ENCODE data around the gene BUD31. TPM values are rescaled to one million over a fixed set of nuclear protein-coding genes. Genes with fewer than 3 reads are reported as not detected.
A peak's percentile ranks its signal among the peaks of the same experiment; 100 is the strongest.

Gene BUD31
- total RNA-seq, 2 experiments from 2014 or later = 147 to 153 TPM

- DNase-seq (no peak), ATAC-seq (ENCODE audit: poor library complexity) (no peak)
- POLR2A ChIA-PET = no interaction called here
- intact Hi-C loops (cut with DNase I, micrococcal nuclease) = loop anchor here in 1 of 2 experiments (10.0 kb wide), 1 partner anchor 273 kb away; the partner anchor contains the start of gene SMURF1
- CTCF ChIA-PET = no interaction called here
- Mint-ChIP-seq H3K27ac (no peak overlapping the region), H3K36me3 (ENCODE audit: low read depth) (peaks cover 90% of the 10 kb centered on the region), H3K4me1 (ENCODE audit: low read depth) (peaks cover under 1% of the 10 kb centered on the region), H3K27me3 (no peaks in the 10 kb centered on the region), H3K9me3 (no peaks in the 10 kb centered on the region), H3K4me3 (no peak overlapping the region)
- H3K36me3 ChIP-seq (ENCODE audit: insufficient read depth, low read length) = peaks cover 80% of the 10 kb centered on the region
- no peaks in the 10 kb centered on the region for H3K27me3 ChIP-seq (ENCODE audit: control insufficient read depth in 1 of 2, insufficient read depth in 2 of 2, low read length in 2 of 2)
- no peak overlapping the region for H3K4me3 ChIP-seq (ENCODE audit: low read length)
- H3K27ac ChIP-seq (ENCODE audit: low read depth in 1 of 2, low read length in 2 of 2) = no peak overlapping the region
- H3K9me3 ChIP-seq (ENCODE audit: control insufficient read depth in 1 of 2, insufficient read depth in 1 of 2, low read length in 2 of 2) = no peaks in the 10 kb centered on the region
- H3K4me1 ChIP-seq (ENCODE audit: insufficient read depth, low read length) = no peaks in the 10 kb centered on the region
- TF ChIP-seq CTCF (IDR thresholded peaks at IDR 0.05) = no peak
Observed at GRCh38 chr7:99418260-99418659, 9.5 kb downstream of the BUD31 start.

- intact Hi-C loops (cut with DNase I, micrococcal nuclease) = loop anchor here in 1 of 2 experiments (10.0 kb wide), 1 partner anchor 275 kb away; the partner anchor contains the start of gene SMURF1
- H3K27me3 Mint-ChIP-seq = no peaks in the 10 kb centered on the region
- ATAC-seq (ENCODE audit: poor library complexity) = no peak
- DNase-seq = no peak
- H3K36me3 ChIP-seq (ENCODE audit: insufficient read depth, low read length) = peaks cover 79% of the 10 kb centered on the region
- H3K27ac ChIP-seq (ENCODE audit: low read depth in 1 of 2, low read length in 2 of 2) = no peak overlapping the region
- H3K9me3 Mint-ChIP-seq = no peaks in the 10 kb centered on the region
- H3K27me3 ChIP-seq (ENCODE audit: control insufficient read depth in 1 of 2, insufficient read depth in 2 of 2, low read length in 2 of 2) = no peaks in the 10 kb centered on the region
- TF ChIP-seq CTCF (IDR thresholded peaks at IDR 0.05) = no peak
- peaks cover 89% of the 10 kb centered on the region for H3K36me3 Mint-ChIP-seq (ENCODE audit: low read depth)
- H3K4me1 ChIP-seq (ENCODE audit: insufficient read depth, low read length) = no peaks in the 10 kb centered on the region
- H3K27ac Mint-ChIP-seq = peak overlapping the region; percentile 14
- ChIA-PET POLR2A (interaction anchor here (1.0 to 1.6 kb wide), 2 partner anchors 10 to 11 kb away, joined by 4 read pairs; partner anchors contain the start of genes BUD31 and PDAP1), CTCF (no interaction called here)
- no peaks in the 10 kb centered on the region for H3K4me1 Mint-ChIP-seq (ENCODE audit: low read depth)
- no peak overlapping the region for H3K4me3 Mint-ChIP-seq
- H3K9me3 ChIP-seq (ENCODE audit: control insufficient read depth in 1 of 2, insufficient read depth in 1 of 2, low read length in 2 of 2) = no peaks in the 10 kb centered on the region
- H3K4me3 ChIP-seq (ENCODE audit: low read length) = no peak overlapping the region
Observed at GRCh38 chr7:99419323-99420021, 10.7 kb downstream of the BUD31 start.

GRCh38 chr7:99420213-99420612 lies 11.4 kb downstream of the BUD31 start:
- H3K27me3 Mint-ChIP-seq = no peaks in the 10 kb centered on the region
- POLR2A ChIA-PET = interaction anchor here (1.0 to 1.6 kb wide), 2 partner anchors 11 to 12 kb away, joined by 4 read pairs; partner anchors contain the start of genes BUD31 and PDAP1
- no peak overlapping the region for H3K27ac Mint-ChIP-seq
- no peaks in the 10 kb centered on the region for H3K9me3 ChIP-seq (ENCODE audit: control insufficient read depth in 1 of 2, insufficient read depth in 1 of 2, low read length in 2 of 2)
- H3K9me3 Mint-ChIP-seq = no peaks in the 10 kb centered on the region
- H3K27ac ChIP-seq (ENCODE audit: low read depth in 1 of 2, low read length in 2 of 2) = no peak overlapping the region
- CTCF ChIA-PET = no interaction called here
- ATAC-seq (ENCODE audit: poor library complexity) = no peak
- peaks cover 79% of the 10 kb centered on the region for H3K36me3 ChIP-seq (ENCODE audit: insufficient read depth, low read length)
- H3K36me3 Mint-ChIP-seq (ENCODE audit: low read depth) = peaks cover 89% of the 10 kb centered on the region
- H3K4me3 Mint-ChIP-seq = no peak overlapping the region
- intact Hi-C loops (cut with DNase I, micrococcal nuclease) = no loop called here
- no peak for DNase-seq
- no peak for TF ChIP-seq CTCF (IDR thresholded peaks at IDR 0.05)
- H3K4me3 ChIP-seq (ENCODE audit: low read length) = no peak overlapping the region
- no peaks in the 10 kb centered on the region for H3K4me1 ChIP-seq (ENCODE audit: insufficient read depth, low read length)
- H3K4me1 Mint-ChIP-seq (ENCODE audit: low read depth) = no peaks in the 10 kb centered on the region
- no peaks in the 10 kb centered on the region for H3K27me3 ChIP-seq (ENCODE audit: control insufficient read depth in 1 of 2, insufficient read depth in 2 of 2, low read length in 2 of 2)

Measured in CD4-positive, alpha-beta T cell (primary cell).